Epithelial cell of proximal tubule (primary cell): ENCODE data around the gene CD28. TPM values are rescaled to one million over a fixed set of nuclear protein-coding genes. Genes with fewer than 3 reads are reported as not detected.

ENCODE experiments used
- DNase-seq: peaks from one replicate; pipeline ENCODE4 v3.0.0-alpha.2; 2011; ENCODE audit warnings: low read depth
- H3K4me3 ChIP-seq: 2 replicates; pipeline ENCODE4 v1.5.1; 2011; ENCODE audit warnings: low read depth, mild to moderate bottlenecking, low read length
- CTCF ChIP-seq: conservative IDR thresholded peaks from 2 replicates; pipeline ENCODE4 v1.5.1; 2012; ENCODE audit warnings: low read depth, mild to moderate bottlenecking, low read length
- total RNA-seq: library from RNA; depleted of rRNA; stranded (reverse); fragments of >200 nt; gene quantifications from 2 replicates; pipeline ENCODE4 v1.2.3, GENCODE V29; 2015

CD28 gene
- total RNA-seq, 1 donor from 2014 or later, result not detected

DNA sequence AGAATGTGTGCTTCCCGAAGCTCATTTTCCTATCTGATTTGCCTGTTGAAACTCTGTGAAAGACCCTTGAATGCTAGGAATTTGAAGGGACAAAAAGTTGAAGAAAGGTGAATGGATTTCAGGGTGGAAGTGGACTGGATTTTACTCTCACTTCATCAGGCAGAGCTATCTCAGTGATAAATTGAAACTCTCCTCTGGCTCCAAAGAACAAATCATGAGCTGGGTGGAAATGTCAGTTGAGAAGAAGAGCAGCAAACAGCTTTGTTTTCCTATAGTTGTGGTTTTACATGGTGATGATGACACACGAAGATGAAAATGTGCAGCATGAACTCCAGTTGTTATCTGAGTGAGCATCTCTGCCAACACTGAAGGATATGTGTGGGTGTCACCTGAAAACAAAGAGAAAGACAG, 34.4 kb downstream of the CD28 start:
- DNase-seq, result no peak
- no peak for TF ChIP-seq CTCF
- H3K4me3 ChIP-seq, result no peak overlapping the region

DNA sequence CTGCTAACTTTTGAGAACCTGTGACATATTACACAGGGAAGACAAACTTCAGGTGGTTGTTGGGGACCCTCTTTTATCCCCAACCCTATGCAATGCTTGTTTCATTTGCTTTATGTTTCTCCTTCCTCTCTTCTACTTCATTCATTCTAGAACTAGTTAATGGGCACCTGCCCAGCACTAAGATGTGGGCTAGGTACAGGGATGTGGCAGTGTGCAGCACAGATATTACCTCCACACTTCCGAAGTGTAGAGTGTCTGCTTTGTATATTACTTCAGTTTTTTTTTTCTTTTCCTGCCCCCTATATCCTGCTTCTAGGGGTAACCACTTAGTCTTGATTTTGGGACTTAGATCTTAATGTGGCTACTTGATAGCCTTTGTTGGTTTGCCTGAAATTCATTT, 35.1 kb downstream of the CD28 start:
- DNase-seq, result no peak
- H3K4me3 ChIP-seq, result no peak overlapping the region
- no peak for TF ChIP-seq CTCF

DNA sequence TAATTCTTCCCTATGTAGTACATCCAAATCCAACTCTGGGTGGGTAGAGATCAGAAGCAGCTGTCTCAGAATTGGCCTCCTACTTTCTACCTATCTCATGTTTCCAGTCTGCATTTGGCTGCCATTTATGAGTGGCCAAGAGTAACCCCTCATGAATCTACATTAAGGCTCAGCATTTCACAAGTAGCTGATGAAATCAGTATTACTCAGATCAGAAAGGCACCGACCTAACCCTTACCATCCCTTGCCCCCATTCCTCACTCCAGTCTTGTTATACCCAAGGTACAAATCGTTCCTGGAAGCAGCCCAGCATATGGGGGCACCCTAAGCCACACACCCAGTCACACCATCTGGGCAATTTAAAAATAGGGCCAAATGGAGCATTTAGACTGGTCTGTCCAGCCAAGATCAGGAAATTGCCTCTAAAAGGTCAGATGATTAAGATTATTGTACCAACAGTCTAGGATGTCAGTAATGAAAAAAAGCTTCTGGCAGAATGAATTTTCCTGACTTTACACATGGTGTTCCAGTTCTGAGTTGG, 37.1 kb downstream of the CD28 start:
- no peak for TF ChIP-seq CTCF
- DNase-seq, result peak; percentile 47
- no peak overlapping the region for H3K4me3 ChIP-seq

- TF ChIP-seq CTCF, result no peak
- DNase-seq, result no peak
These were observed 37.7 kb downstream of the CD28 start for GRCh38 chr2:203744091-203744490.

GRCh38 chr2:203745267-203745666, 38.8 kb downstream of the CD28 start:
- H3K4me3 ChIP-seq, result no peak overlapping the region
- no peak for TF ChIP-seq CTCF
- DNase-seq, result no peak

More at GRCh38 chr2:203744091-203744490, 37.7 kb downstream of the CD28 start:
- no peak overlapping the region for H3K4me3 ChIP-seq

GRCh38 chr2:203748331-203749126, 42.1 kb downstream of the CD28 start:
- DNase-seq, result no peak
- TF ChIP-seq CTCF, result no peak
- H3K4me3 ChIP-seq, result no peak overlapping the region
